Natural killer cell (primary cell): ENCODE measurements around the gene TMC8. TPM values are rescaled to one million over a fixed set of nuclear protein-coding genes. Genes with fewer than 3 reads are reported as not detected.

Experiments
- ATAC-seq, 3 donors: fragments of 150-1000 bp in 2 of 3; fragments of 200-7000 bp in 1 of 3; cut with Tn5 transposase; 1 replicate in 1 of 3; 2 replicates in 2 of 3; pipeline ENCODE4 v1.10.0; 2021; ENCODE audit warnings: mild to moderate bottlenecking in 2 of 3, moderate library complexity in 2 of 3
- DNase-seq, 2 donors: peaks; one replicate each; pipeline versions ENCODE4 v3.0.0 to v3.0.0-alpha.2; 2013 to 2021; ENCODE audit warnings: mixed read lengths in 1 of 2
- H3K27ac ChIP-seq: one replicate; pipeline ENCODE4 v1.5.1; 2013; ENCODE audit warnings: mild to moderate bottlenecking, low read length
- H3K27me3 ChIP-seq: one replicate; pipeline ENCODE4 v1.6.1; 2013; ENCODE audit warnings: low read length; ENCODE audit not compliant: control insufficient read depth, insufficient read depth
- H3K36me3 ChIP-seq: one replicate; pipeline ENCODE4 v1.6.1; 2013; ENCODE audit warnings: low read length; ENCODE audit not compliant: control insufficient read depth, insufficient read depth
- H3K4me1 ChIP-seq: one replicate; pipeline ENCODE4 v1.6.1; 2013; ENCODE audit warnings: low read length; ENCODE audit not compliant: control insufficient read depth, insufficient read depth
- H3K4me3 ChIP-seq: one replicate; pipeline ENCODE4 v1.5.1; 2013; ENCODE audit warnings: low read length
- H3K9me3 ChIP-seq: one replicate; pipeline ENCODE4 v1.6.1; 2013; ENCODE audit warnings: low read length; ENCODE audit not compliant: control insufficient read depth, insufficient read depth
- H3K27ac Mint-ChIP-seq, 2 donors: one replicate each; pipeline ENCODE4 v1.8.0; 2022; ENCODE audit warnings: mild to moderate bottlenecking in 2 of 2, mixed read lengths in 2 of 2, moderate library complexity in 1 of 2
- H3K27me3 Mint-ChIP-seq, 2 donors: one replicate each; pipeline ENCODE4 v1.8.0; 2022; ENCODE audit warnings: low read depth in 2 of 2, mixed read lengths in 2 of 2
- H3K36me3 Mint-ChIP-seq: one replicate; pipeline ENCODE4 v1.8.0; 2022; ENCODE audit warnings: mixed read lengths
- H3K4me1 Mint-ChIP-seq, 2 donors: one replicate each; pipeline ENCODE4 v1.8.0; 2022; ENCODE audit warnings: mixed read lengths in 2 of 2
- H3K4me3 Mint-ChIP-seq: one replicate; pipeline ENCODE4 v1.8.0; 2022; ENCODE audit warnings: mild to moderate bottlenecking, moderate library complexity, mixed read lengths
- H3K9me3 Mint-ChIP-seq, 2 donors: one replicate each; pipeline ENCODE4 v1.8.0; 2022; ENCODE audit warnings: mixed read lengths in 2 of 2
- WGBS: methylation state at CpG from one replicate; pipeline ENCODE4 v1.1.7; 2013; ENCODE audit warnings: missing lambda C conversion rate; ENCODE audit not compliant: insufficient coverage; 5-methylcytosine and 5-hydroxymethylcytosine counted together
- intact Hi-C: fragments of 100-400 bp; cut with micrococcal nuclease; formaldehyde crosslinking; loops from one replicate; pipeline ENCODE4 v1.14.2; 2022
- total RNA-seq, 4 donors: library from RNA; stranded (reverse); fragments of 120-200 nt in 1 of 4; gene quantifications; one replicate each; pipeline versions ENCODE4 v1.2.3 to v1.2.4, GENCODE V29; 2013 to 2022
- TF ChIP-seq, protein P1 (sequence below): fragments of 200-600 bp; IDR thresholded peaks from one replicate; pipeline ENCODE4 v1.8.0; 2022; ENCODE audit warnings: antibody characterized with exemption

TMC8 gene
- total RNA-seq, 3 donors from 2014 or later (not counting 1 experiment from before 2014, with no cell fraction given), result 401 to 551 (median 435) TPM

DNA sequence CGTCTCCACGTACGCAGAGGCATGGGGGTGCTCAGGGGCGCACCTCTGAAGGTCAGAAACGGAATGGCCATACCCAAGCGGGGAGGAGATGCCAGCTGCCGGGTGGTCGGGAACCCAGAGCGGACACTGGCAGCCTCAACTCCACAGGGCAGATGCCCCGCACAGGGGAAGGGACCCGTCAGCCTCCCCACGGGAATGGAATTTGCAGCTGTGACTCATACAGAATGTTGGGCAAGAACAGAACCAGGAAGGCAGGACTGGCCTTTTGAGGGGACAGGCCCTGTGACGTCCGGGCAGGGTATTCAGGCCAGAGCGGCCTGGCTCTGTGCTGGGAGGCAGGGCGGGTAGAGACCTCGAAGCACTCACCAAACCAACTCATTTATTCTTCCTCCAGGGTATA lies 48.8 kb downstream of the TMC8 start:
- no peaks in the 10 kb centered on the region for H3K36me3 ChIP-seq
- 97% methylated on average over 17 of the region's 17 CpGs for WGBS
- peak overlapping the region; percentile 85 to 88 for H3K27ac Mint-ChIP-seq
- no peaks in the 10 kb centered on the region for H3K9me3 Mint-ChIP-seq
- H3K27me3 Mint-ChIP-seq, result no peaks in the 10 kb centered on the region
- H3K9me3 ChIP-seq, result no peaks in the 10 kb centered on the region
- peaks cover 9 to 17% of the 10 kb centered on the region in 2 donors for H3K4me1 Mint-ChIP-seq
- no peak overlapping the region for H3K4me3 ChIP-seq
- peak overlapping the region; percentile 17 for H3K4me3 Mint-ChIP-seq
- ATAC-seq (no peak), DNase-seq (no peak)
- H3K4me1 ChIP-seq, result peaks cover 36% of the 10 kb centered on the region
- TF ChIP-seq, protein P1, sequence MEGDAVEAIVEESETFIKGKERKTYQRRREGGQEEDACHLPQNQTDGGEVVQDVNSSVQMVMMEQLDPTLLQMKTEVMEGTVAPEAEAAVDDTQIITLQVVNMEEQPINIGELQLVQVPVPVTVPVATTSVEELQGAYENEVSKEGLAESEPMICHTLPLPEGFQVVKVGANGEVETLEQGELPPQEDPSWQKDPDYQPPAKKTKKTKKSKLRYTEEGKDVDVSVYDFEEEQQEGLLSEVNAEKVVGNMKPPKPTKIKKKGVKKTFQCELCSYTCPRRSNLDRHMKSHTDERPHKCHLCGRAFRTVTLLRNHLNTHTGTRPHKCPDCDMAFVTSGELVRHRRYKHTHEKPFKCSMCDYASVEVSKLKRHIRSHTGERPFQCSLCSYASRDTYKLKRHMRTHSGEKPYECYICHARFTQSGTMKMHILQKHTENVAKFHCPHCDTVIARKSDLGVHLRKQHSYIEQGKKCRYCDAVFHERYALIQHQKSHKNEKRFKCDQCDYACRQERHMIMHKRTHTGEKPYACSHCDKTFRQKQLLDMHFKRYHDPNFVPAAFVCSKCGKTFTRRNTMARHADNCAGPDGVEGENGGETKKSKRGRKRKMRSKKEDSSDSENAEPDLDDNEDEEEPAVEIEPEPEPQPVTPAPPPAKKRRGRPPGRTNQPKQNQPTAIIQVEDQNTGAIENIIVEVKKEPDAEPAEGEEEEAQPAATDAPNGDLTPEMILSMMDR, result no peak
- intact Hi-C loops, result no loop called here
- peak overlapping the region; percentile 65 for H3K27ac ChIP-seq
- no peaks in the 10 kb centered on the region for H3K27me3 ChIP-seq
- H3K36me3 Mint-ChIP-seq, result no peaks in the 10 kb centered on the region

DNA sequence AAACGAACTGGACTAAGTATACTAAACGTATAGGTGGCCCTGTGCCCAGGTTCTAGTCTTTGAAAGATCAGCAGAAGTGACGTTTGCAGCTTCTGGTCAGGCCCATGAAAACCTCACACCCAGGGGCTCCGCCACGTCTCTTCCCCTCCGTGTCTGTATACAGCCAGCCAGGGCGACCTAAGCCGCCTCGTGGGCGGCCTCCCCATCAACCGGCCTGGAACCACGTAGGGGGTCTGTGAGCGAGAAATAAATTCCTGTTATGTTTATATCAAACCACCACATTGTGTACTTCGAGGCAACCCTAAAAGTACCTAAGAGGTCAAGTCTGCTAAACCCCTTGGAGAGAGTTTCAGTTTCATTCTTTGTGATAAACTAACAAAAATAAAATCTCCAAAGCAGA lies 49.5 kb downstream of the TMC8 start:
- Histone ChIP-seq H3K27me3 (no peaks in the 10 kb centered on the region), H3K4me3 (peak overlapping the region; percentile 11), H3K36me3 (no peaks in the 10 kb centered on the region), H3K9me3 (no peaks in the 10 kb centered on the region), H3K27ac (peak overlapping the region; percentile 65), H3K4me1 (peaks cover 29% of the 10 kb centered on the region)
- Mint-ChIP-seq H3K4me3 (peak overlapping the region; percentile 71), H3K27me3 (no peaks in the 10 kb centered on the region), H3K9me3 (no peaks in the 10 kb centered on the region), H3K36me3 (no peaks in the 10 kb centered on the region), H3K4me1 (peaks cover 9 to 17% of the 10 kb centered on the region in 2 donors), H3K27ac (peak overlapping the region; percentile 85 to 88)
- DNase-seq (peak; percentile 18 to 36), ATAC-seq (peak; percentile 74 to 76 (median 74))
- WGBS, result 25% methylated on average over 14 of the region's 14 CpGs
- TF ChIP-seq, protein P1, result no peak
- intact Hi-C loops, result no loop called here

GRCh38 chr17:78180508-78180907 lies 49.9 kb downstream of the TMC8 start:
- Histone ChIP-seq H3K4me3 (peak overlapping the region; percentile 11), H3K36me3 (no peaks in the 10 kb centered on the region), H3K4me1 (peaks cover 24% of the 10 kb centered on the region), H3K27me3 (no peaks in the 10 kb centered on the region), H3K27ac (peak overlapping the region; percentile 65), H3K9me3 (no peaks in the 10 kb centered on the region)
- no peak for DNase-seq
- Mint-ChIP-seq H3K27me3 (no peaks in the 10 kb centered on the region), H3K4me1 (peaks cover 9 to 17% of the 10 kb centered on the region in 2 donors), H3K9me3 (no peaks in the 10 kb centered on the region), H3K4me3 (peak overlapping the region; percentile 71), H3K36me3 (no peaks in the 10 kb centered on the region), H3K27ac (peak overlapping the region; percentile 85 to 88)
- ATAC-seq, result no peak
- 94% methylated on average over 1 of the region's 2 CpGs for WGBS
- TF ChIP-seq, protein P1, result no peak
- intact Hi-C loops, result no loop called here

GRCh38 chr17:78182504-78182903 lies 51.9 kb downstream of the TMC8 start:
- H3K36me3 ChIP-seq, result no peaks in the 10 kb centered on the region
- Mint-ChIP-seq H3K4me3 (no peak overlapping the region), H3K4me1 (peaks cover 9 to 26% of the 10 kb centered on the region in 2 donors), H3K36me3 (no peaks in the 10 kb centered on the region), H3K27ac (no peak overlapping the region), H3K27me3 (no peaks in the 10 kb centered on the region), H3K9me3 (no peaks in the 10 kb centered on the region)
- TF ChIP-seq, protein P1, result no peak
- H3K27me3 ChIP-seq, result no peaks in the 10 kb centered on the region
- ATAC-seq, result no peak
- intact Hi-C loops, result no loop called here
- H3K4me3 ChIP-seq, result no peak overlapping the region
- no peak for DNase-seq
- no peaks in the 10 kb centered on the region for H3K9me3 ChIP-seq
- WGBS, result 95% methylated on average over 13 of the region's 13 CpGs
- peaks cover 29% of the 10 kb centered on the region for H3K4me1 ChIP-seq
- no peak overlapping the region for H3K27ac ChIP-seq
